ENCODE results near the gene TEX13A.

GRCh38 chrX:105260291-105261043 is 40.0 kb upstream of the TEX13A start:
- TF ChIP-seq, protein P1, sequence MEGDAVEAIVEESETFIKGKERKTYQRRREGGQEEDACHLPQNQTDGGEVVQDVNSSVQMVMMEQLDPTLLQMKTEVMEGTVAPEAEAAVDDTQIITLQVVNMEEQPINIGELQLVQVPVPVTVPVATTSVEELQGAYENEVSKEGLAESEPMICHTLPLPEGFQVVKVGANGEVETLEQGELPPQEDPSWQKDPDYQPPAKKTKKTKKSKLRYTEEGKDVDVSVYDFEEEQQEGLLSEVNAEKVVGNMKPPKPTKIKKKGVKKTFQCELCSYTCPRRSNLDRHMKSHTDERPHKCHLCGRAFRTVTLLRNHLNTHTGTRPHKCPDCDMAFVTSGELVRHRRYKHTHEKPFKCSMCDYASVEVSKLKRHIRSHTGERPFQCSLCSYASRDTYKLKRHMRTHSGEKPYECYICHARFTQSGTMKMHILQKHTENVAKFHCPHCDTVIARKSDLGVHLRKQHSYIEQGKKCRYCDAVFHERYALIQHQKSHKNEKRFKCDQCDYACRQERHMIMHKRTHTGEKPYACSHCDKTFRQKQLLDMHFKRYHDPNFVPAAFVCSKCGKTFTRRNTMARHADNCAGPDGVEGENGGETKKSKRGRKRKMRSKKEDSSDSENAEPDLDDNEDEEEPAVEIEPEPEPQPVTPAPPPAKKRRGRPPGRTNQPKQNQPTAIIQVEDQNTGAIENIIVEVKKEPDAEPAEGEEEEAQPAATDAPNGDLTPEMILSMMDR (IDR thresholded peaks at IDR 0.05): no peak
- TF ChIP-seq POLR2A (IDR thresholded peaks at IDR 0.05) (no peak), EP300 (IDR thresholded peaks at IDR 0.05) (no peak)
